ENCODE results near the gene PARS2. TPM values are rescaled to one million over a fixed set of nuclear protein-coding genes. Genes with fewer than 3 reads are reported as not detected.

PARS2 gene
- total RNA-seq (2014; rRNA removed), result 3.5 and 5.0 TPM in 2 replicates
- percentile 57 among the genes with signal in this experiment for Bru-seq, nascent RNA
- percentile 50 among the genes with signal in this experiment for BruChase-seq, experiment 1, labeled RNA remaining after a 6-hour chase
- BruChase-seq, experiment 2, labeled RNA remaining after a 2-hour chase, result percentile 60 among the genes with signal in this experiment
- long read RNA-seq, transcript PARS2-201 (2 exons, 2,347 nt), result major isoform, 26 of 40 reads
- long read RNA-seq, partial matches to known transcripts, result 0 of 40 reads
- long read RNA-seq, other reads (novel, unspliced or antisense), result 14 of 40 reads

DNA sequence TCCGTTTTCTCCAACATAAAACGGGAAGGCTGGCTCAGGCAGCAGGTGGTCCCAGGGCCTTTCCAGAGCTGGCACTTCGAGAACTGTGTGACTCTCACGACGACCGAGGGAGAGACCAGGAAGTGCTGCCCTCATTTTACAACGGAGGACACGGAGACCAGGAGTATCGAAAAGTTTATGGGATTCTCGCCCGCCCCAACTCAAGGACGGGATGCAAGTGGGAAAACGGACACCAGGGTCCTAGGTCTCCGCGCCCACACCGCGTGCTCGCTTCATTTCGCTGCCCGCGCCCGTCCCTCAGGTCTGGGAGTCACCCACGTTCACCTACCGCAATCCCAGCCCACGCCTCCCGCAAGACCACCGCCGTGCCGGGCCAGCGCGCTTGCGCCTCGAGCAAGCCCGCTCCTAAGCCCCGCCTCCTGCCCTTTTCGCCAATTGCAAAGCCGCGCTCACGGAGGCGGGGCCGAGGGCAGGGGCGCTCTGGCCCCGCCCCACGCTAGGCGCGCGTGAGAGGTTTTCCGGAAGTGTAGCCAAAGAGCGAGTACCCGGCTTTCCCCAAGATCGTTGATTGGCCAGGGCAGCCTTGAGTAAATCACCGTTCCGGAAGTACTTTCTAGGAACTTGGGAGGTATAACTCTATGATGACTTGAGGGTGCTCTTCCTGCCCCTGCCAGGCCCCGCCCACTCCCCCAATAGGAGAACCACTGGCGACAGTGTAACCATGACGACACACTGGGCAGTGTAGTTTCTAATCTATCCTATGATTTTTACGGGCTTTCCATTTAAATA, at the start of gene PARS2:
Gene PARS2, minus strand, starts transcription at position 391 of the 789 bp plus-strand sequence. CDS start 5,362 bp downstream, outside the sequence.
- no peaks in the 10 kb centered on the region for H3K9me3 ChIP-seq (ENCODE audit: low read length)
- no peaks in the 10 kb centered on the region for H3K36me3 ChIP-seq (ENCODE audit: low read depth, low read length)
- TF ChIP-seq, protein P1, sequence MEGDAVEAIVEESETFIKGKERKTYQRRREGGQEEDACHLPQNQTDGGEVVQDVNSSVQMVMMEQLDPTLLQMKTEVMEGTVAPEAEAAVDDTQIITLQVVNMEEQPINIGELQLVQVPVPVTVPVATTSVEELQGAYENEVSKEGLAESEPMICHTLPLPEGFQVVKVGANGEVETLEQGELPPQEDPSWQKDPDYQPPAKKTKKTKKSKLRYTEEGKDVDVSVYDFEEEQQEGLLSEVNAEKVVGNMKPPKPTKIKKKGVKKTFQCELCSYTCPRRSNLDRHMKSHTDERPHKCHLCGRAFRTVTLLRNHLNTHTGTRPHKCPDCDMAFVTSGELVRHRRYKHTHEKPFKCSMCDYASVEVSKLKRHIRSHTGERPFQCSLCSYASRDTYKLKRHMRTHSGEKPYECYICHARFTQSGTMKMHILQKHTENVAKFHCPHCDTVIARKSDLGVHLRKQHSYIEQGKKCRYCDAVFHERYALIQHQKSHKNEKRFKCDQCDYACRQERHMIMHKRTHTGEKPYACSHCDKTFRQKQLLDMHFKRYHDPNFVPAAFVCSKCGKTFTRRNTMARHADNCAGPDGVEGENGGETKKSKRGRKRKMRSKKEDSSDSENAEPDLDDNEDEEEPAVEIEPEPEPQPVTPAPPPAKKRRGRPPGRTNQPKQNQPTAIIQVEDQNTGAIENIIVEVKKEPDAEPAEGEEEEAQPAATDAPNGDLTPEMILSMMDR (conservative IDR thresholded peaks at IDR 0.05; ENCODE audit: low read depth, low read length), result no peak
- TF ChIP-seq EZH2phosphoT487 (IDR thresholded peaks at IDR 0.05; ENCODE audit: borderline replicate concordance, low read length) (no peak), EZH2 (IDR thresholded peaks at IDR 0.05; ENCODE audit: low read length, unreplicated experiment) (no peak)
- intact Hi-C loops (cut with micrococcal nuclease), result loop anchor here (1.0 to 2.0 kb wide), 2 partner anchors 30 to 48 kb away; no protein-coding TSS in a partner anchor
- ATAC-seq (peak; percentile 92), DNase-seq (peak; percentile 99)
- BruUV-seq (replicated peaks), result no TSS peak
- H3K4me1 ChIP-seq (ENCODE audit: insufficient read depth, low read length), result peaks cover 12% of the 10 kb centered on the region; the same call in 1 of the 2 replicates
- H3K4me3 ChIP-seq (ENCODE audit: low read length), result peak within 1 kb of the TSS; percentile 84
- H3K9me2 ChIP-seq (replicated peaks; ENCODE audit: low read length), result no peaks in the 10 kb centered on the region
- H3K27ac ChIP-seq (ENCODE audit: low read length), result no peak within 1 kb of the TSS
- no peaks in the 10 kb centered on the region for H3F3A ChIP-seq (ENCODE audit: low read length, unreplicated experiment)
- peaks cover 22% of the 10 kb centered on the region for H3K79me2 ChIP-seq (ENCODE audit: low read length)
- peak within 1 kb of the TSS; percentile 81 for H3K9ac ChIP-seq (ENCODE audit: low read length)
- no peaks in the 10 kb centered on the region for H3K27me3 ChIP-seq (ENCODE audit: low read length)
- no peaks in the 10 kb centered on the region for H4K20me1 ChIP-seq (ENCODE audit: low read length)
- peak within 1 kb of the TSS; percentile 93 for H3K4me2 ChIP-seq (ENCODE audit: low read length)
- ChIA-PET POLR2A (ENCODE audit: unreplicated experiment) (interaction anchor here (0.6 kb wide), 1 partner anchor 48 kb away, joined by 4 read pairs; no protein-coding TSS in a partner anchor), CTCF (no interaction called here)
- H2AFZ ChIP-seq (ENCODE audit: low read length), result peak within 1 kb of the TSS; percentile 88

DNA sequence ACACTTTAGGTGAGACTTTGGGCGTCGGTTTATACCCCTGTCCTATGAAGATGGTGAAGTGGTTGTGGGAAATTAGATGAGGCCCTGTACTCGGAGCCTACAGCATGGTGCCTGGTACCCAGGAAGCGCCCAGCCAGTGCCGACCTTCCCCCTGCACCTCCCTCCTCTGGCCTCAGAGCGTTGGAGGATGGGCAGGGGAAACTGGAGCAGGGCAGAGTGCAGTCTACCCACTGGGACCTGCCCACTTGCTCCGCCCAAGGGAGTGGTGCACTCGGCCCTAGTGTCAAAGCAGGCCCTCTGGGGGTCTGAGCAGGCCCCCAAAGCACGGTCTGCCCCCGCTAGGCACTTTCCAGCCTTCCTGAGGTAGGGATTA, 49.8 kb upstream of the PARS2 start:
- POLR2A ChIA-PET (ENCODE audit: unreplicated experiment), result no interaction called here
- H4K20me1 ChIP-seq (ENCODE audit: low read length), result no peaks in the 10 kb centered on the region
- ATAC-seq (no peak), DNase-seq (no peak)
- H3F3A ChIP-seq (ENCODE audit: low read length, unreplicated experiment), result no peaks in the 10 kb centered on the region
- no peak overlapping the region for H2AFZ ChIP-seq (ENCODE audit: low read length)
- H3K9ac ChIP-seq (ENCODE audit: low read length), result no peak overlapping the region
- CTCF ChIA-PET, result interaction anchor here (0.6 kb wide), 2 partner anchors 24 to 141 kb away, joined by 3 read pairs; no protein-coding TSS in a partner anchor
- H3K4me3 ChIP-seq (ENCODE audit: low read length), result no peak overlapping the region
- H3K79me2 ChIP-seq (ENCODE audit: low read length), result no peaks in the 10 kb centered on the region
- no peaks in the 10 kb centered on the region for H3K4me1 ChIP-seq (ENCODE audit: insufficient read depth, low read length)
- H3K27ac ChIP-seq (ENCODE audit: low read length), result no peak overlapping the region
- H3K36me3 ChIP-seq (ENCODE audit: low read depth, low read length), result no peaks in the 10 kb centered on the region
- no peaks in the 10 kb centered on the region for H3K9me3 ChIP-seq (ENCODE audit: low read length)
- no peaks in the 10 kb centered on the region for H3K9me2 ChIP-seq (replicated peaks; ENCODE audit: low read length)
- intact Hi-C loops (cut with micrococcal nuclease), result loop anchor here (5.0 kb wide), 1 partner anchor 43 kb away; no protein-coding TSS in a partner anchor
- no peak overlapping the region for H3K4me2 ChIP-seq (ENCODE audit: low read length)
- no peaks in the 10 kb centered on the region for H3K27me3 ChIP-seq (ENCODE audit: low read length)
- TF ChIP-seq EZH2phosphoT487 (IDR thresholded peaks at IDR 0.05; ENCODE audit: borderline replicate concordance, low read length) (no peak), EZH2 (IDR thresholded peaks at IDR 0.05; ENCODE audit: low read length, unreplicated experiment) (no peak)
- TF ChIP-seq, protein P1 (conservative IDR thresholded peaks at IDR 0.05; ENCODE audit: low read depth, low read length), result no peak
- no TSS peak for BruUV-seq (replicated peaks)

Measured in PC-3 (cell line).